Anterior cingulate cortex (tissue), 58 donors: ENCODE results near the gene DOCK6.

Experiments
- DNase-seq, 58 donors: peaks; one replicate each; lab custom pipeline; 2025; lab: John Stamatoyannopoulos, UW

The DOCK6 gene

DNA sequence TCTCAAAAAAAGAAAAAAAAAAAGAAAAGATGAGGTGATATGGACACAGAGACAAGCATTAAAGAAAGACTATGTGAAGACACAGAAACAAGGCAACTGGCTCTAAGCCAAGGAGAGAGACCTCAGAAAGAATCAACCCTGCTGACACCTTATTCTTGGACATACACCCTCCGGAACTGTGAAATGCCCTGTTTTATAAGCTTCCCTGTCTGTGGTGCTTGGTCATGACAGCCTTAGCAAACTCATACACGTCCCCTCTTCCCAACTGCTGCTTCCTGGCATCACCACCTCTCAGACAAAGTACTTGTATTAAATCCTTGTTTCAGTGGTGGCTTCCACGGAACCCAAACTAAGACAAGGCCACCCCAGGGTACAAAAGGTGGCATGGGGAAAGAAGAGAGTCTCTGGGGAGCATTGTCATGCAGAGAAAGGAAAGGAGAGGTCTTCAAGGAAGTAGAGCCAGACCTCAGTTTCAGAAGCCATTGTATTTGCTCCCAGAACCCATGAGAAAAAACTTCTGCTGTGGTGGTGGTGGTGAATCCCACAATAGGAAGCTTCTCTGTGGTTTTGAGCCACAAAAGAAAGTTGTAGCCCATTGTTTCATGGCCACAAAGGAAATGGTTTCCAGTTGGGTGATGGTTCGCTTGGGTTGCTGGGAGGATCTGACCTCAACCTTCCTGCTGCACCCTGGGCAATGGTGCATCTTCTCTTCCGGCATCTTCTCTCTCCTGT is 17.3 kb upstream of the DOCK6 start:
- DNase-seq, result no peak

DNA sequence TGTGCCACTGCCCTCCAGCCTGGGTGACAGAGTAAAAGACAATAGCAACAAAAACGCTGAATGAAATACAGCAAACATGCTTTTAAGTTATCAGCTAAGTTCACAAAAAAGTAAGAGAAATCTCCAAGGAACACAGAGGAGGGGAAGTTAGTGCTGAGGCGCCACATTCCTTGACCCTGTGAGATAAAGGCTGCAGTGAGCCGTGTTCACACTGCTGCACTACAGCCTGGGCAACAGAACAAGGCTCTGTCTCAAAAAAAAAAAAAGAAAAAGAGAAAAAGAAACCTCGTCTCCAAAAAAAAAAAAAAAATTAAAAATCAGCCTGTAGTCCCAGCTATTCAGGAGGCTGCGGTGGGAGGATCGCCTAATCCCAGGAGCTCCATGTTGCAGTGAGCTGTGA is 16.3 kb upstream of the DOCK6 start:
- DNase-seq, result no peak

DNA sequence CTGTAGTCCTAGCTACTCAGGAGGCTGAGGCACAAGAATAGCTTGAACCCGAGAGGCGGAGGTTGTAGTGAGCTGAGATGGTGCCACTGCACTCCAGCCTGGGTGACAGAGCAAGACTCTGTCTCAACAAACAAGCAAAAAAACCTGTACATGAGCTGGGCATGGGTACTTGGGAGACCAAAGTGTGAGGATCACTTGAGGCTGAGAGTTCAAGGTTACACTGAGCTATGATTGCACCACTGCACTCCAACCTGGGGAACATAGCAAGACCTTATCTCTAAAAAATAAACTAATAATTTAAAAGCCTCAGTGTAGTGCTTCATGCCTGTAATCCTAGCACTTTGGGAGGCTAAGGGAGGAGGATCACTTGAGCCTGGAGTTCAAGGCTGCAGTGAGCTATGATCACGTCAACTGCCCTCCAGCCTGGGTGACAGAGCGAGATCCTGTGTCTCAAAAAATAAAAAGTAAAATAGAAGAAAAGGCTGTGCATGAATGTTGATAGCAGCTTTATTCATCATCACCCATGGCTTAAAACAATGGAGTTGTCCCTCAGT is 12.3 kb upstream of the DOCK6 start:
- DNase-seq, result no peak

DNA sequence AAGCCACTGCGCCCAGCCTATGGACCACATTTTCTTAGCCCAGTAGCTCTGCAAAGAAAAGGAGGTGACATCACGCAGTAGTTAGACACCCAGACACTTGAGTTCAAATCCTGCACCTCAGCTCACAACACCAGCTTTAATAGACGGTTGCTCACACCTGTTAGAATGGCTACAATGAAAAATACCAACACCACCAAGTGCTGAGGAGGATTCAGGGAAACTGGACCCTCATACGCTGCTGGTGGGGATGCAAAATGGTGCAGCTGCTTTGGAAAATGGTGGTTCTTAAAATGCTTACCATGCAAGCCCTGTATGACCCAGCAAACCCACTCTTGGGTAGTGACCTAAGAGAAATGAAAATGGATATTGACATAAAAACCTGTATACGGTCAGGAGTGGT is 11.7 kb upstream of the DOCK6 start:
- no peak for DNase-seq

DNA sequence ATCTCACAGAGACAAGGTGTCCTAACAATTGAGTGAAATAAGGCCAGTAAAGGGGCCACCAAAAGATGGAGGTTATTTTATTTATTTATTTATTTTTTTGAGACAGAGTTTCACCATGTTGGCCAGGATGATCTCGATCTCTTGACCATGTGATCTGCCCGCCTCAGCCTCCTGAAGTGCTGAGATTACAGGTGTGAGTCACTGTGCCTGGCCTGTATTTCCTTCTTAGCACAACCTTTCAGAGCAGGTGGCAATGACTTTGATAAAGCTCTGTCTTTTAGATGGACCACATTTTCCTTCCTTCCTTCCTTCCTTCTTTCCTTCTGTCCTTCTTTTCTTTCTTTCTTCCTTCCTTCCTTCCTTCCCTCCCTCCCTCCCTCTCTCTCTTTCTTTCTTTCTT is 11.0 kb upstream of the DOCK6 start:
- DNase-seq, result no peak

DNA sequence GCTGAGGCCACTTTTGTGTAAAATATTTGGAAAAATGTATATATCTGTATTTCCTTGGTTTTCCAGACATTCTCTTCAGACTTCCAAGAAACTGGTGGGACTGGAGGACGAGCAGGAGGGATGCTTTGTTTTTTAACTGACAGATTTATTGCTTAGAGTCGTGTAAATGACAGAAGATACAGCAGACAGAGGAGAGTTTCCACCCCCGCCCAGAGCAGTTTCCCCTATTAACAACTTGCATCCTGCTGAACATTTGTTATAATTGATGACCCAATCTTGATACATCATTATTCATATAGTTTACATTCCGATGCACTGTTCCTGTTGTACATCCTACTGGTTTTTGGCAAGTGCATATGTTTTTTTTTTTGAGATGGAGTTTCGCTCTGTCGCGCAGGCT is 7.1 kb upstream of the DOCK6 start:
- DNase-seq, result no peak

DNA sequence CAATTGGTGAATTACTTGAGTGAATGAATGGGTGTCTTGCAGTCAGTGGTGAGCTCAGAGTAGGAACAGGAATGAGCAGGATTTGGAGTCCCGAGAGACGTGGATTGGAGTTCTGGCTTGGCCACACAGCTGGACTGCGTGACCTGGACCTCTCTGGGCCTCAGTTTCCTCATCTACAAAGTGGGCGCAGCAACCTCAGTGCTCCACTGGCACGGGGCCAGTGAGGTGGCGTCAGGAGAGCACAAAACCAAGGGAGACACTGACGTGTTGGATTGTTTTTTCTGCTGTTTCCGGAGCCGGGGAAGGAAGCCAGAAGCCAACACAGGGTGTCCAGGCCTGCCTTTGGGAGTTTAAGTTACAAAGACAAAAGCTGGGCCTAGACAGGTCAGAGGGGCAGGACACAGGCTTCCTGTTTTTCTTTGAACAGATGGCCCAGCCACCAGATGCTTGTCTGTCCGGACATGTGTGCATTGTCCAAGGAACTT is 6.5 kb upstream of the DOCK6 start:
- DNase-seq, result peak in 8 of 58 donors; percentile 1 to 18 (median 6)

DNA sequence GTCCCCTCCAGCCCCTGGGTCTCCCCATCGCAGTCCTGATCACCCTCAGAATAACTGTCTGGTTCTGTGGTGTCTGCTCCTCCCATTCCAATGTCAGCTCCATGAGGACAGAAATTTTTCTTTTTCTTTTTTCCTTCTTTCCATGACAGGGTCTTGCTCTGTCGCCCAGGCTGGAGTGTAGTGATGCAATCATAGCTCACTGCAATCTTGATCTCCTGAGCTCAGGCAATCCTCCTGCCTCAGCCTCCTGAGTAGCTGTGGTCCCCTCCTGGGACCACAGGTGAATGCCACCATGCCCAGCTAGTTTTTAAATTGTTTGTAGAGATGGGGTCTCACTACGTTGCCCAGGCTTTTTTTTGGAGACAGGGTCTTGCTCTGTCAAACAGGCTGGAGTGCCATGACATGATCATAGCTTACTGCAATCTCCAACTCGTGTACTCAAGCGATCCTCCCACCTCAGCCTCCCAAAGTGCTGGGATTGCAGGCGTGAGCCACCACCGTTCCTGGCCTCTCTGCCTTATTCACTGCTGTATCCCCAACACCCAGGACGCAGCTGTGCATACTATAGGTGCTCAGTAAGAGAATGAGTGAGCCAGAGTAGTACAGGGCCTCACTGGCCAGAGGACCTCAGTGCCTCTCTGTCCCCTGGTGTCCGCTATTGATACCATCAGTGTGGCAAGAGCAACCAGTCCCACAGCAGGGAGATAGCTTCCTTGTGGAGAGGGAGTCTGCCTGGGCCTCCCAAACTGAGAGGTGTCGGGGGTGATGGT is 5.2 kb upstream of the DOCK6 start:
- no peak for DNase-seq

DNA sequence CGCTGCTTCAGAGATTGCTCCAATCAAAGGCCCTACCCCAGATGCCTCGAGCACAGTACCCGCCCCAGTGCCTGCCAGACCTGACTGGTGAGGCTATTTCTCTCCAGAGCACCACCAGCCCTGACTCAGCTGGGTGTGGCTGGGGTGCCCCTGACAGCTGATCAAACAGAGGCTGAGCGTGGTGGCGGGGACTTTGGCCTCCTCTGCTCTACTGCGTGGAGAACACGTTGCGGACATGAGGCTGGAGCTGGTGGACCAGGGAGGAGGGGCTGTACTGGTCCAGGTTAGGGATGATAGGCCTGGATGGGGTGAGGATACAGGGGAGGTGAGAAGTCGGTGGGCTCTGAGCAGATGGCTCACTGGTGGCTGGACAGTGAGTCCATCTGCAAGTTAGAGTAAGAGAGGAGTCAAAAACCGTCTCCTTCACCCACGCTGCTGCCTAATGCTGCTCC is 3.5 kb upstream of the DOCK6 start:
- DNase-seq, result no peak

DNA sequence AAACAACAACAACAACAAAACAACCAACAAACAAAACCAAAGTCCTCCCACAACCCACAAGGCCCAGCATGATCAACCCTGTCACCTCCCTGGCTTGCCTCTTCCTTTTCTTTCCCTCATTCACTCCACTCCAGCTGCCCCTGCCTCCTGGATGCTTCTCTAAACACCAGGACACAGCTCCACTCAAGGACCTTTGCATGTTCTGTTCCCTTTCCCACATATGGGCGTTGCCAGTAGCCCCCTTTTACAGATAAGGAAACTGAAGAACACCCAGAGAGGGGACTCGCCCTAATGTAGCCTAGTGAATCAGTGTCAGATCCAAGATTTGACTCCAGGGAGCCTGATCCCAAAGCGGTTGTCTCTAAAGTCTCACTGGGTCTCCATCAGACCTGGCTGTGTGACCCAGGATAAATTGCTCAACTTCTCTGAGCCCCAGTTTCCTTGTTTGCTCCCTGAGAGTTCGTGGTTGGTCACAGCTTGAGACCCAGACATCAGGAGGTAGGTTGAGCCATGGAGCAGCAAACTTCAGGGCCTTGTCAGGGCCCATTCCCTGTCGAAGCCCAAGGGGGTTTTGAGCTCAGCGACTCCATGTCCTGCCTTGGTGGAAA is 3.0 kb upstream of the DOCK6 start:
- no peak for DNase-seq

DNA sequence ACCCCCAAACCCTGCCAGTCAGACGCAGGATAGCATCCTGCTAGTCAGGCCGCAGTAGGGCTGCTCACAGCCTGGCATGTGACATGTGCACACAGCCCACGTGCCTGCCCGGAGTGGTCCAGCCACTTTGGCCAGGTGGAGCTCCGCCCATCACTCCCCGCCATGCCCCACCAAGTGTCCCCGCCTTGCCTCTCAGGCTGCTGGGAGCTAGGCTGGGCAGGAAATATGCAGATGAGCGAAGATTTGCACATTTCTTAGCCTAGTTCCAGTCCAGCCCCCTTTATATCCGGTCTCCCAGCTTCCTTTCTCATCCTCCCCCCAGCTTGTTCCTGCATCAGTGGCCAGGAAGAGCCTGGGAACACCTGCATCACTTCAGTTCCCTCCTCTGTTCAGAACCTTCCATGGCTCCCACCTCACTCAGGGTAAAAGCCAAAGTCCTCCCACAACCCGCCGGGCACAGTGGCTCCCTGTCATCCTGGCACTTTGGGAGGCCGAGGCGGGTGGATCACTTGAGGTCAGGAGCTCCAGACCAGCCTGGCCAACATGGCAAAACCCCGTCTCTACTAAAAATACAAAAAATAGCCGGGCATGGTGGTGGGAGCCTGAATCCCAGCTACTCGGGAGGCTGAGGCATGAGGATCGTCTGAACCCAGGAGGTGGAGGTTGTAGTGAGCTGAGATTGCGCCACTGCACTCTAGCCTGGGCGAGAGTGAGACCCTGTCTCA is 2.3 kb upstream of the DOCK6 start:
- DNase-seq, result no peak

DNA sequence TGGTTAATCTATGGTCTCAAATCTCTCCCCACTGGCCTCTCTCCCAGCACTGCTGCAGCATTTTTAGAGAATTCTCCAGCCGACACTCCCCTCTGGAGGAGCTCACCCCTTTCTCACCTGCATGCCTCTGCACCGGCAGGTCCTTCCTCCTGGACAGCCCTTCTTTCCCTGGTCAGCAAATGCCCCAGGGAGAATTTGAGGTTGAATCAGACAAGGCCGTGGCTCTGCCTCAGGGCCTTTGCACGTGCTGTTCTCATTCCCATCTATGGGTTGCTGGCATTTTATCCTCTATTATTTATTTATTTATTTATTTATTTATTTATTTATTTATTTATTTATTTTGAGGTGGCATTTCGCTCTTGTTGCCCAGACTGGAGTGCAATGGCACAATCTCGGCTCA is 1.4 kb upstream of the DOCK6 start:
- no peak for DNase-seq

DNA sequence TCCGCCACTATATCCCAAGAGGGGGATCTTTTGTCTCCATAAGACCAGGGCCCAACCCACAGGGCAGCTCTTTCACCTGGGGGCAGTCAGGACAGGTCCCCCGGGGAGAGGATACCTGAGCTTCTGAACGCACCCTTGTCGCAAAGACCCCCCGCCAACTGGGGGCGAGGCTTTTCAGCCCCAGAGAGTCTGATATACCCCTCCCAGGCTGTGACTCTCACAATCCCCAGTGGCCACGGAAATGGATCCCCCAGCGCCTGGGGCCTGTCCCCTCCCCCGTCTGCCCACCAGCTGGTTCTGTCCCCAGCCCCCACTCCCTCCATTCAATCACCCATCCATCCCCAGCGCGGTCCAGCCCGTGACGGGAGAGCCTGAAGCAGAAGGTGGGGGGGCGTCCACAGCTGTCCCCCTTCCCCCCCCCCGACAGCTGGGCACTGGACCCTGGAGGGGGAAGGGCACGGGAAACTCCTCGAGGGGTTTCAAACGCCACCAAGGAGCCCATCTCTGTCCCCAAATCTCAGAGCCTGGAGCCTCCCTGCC is 823 bp downstream of the DOCK6 start:
- no peak for DNase-seq

DNA sequence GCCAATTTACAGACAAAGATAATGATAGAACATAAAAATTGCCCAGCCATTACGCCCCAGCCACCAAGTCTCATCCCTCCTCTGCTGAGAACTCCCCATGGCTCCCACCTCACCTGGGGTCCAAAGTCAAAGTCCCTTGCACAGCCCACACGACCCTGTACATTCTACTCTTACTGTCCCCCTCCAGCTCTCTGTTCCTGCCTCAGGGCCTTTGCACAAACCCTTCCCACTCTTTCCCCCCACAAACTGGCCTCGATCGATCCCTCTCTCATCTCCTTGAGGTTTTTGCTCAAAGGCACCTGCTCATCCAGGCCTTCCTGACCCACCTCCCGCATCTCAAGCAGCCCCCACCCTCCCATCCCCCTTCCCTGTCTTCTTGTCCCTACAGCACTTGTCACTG is 1.3 kb downstream of the DOCK6 start:
- DNase-seq, result no peak

DNA sequence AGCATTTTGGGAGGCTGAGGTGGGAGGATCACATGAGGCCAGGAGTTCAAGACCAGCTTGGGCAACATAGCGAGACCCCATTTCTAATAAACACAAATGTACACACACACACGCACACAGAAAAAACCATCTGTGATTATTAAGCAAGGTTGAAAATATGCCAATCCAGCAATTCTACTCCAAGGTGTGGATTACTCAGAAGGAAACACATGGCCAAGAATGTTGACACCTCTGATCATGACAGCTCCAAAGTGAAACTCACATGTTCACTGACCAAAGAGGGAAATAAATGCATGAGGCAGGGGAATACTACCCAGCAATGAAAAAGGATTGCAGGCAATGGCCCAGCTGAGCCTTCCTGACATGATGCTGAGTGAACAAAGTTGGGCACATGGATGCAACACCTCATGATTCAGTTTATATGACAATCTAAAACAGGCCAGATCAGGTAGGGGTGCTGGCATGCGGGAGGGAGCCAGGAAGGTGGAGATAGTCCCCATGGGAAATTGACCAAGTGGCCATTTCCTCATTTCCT is 4.4 kb downstream of the DOCK6 start:
- DNase-seq, result no peak

DNA sequence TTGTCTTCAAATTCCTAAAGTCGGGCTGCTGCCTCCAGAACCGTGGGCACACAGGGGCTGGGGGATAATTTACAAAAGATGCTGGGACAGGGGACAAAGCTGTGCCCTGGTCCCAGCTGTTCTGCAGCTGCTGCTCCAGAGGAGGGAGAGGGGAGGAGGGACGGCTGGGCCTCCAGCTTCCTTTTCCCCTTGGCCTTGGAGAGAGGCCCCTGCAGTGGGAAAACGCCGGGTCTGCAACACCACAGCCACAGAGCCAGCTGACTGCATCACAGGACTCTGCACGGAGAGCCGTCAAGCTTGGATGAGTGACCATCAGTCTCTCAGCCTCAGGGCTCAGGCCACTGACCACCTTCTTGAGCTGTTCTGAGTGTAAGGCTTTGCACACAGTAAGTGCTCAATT is 6.1 kb downstream of the DOCK6 start:
- no peak for DNase-seq

DNA sequence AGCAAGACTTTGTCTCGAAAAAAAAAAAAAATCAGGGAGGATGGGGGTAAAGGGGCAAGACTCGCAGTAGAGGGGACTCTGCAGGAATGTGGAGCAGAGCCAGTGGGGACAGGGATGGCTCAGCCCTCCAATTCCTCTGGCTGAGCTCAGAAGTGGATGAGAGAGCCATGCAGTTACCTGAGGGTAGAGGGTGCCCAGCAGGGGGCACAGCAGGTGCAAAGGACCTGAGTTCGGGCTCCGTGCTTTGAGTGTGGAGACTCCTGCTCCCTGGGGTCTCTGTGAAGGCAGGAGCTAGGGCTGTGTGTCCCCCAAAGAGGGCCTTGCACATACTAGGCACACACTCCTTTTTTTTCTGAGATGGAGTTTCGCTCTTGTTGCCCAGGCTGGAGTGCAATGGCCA is 7.7 kb downstream of the DOCK6 start:
- no peak for DNase-seq

DNA sequence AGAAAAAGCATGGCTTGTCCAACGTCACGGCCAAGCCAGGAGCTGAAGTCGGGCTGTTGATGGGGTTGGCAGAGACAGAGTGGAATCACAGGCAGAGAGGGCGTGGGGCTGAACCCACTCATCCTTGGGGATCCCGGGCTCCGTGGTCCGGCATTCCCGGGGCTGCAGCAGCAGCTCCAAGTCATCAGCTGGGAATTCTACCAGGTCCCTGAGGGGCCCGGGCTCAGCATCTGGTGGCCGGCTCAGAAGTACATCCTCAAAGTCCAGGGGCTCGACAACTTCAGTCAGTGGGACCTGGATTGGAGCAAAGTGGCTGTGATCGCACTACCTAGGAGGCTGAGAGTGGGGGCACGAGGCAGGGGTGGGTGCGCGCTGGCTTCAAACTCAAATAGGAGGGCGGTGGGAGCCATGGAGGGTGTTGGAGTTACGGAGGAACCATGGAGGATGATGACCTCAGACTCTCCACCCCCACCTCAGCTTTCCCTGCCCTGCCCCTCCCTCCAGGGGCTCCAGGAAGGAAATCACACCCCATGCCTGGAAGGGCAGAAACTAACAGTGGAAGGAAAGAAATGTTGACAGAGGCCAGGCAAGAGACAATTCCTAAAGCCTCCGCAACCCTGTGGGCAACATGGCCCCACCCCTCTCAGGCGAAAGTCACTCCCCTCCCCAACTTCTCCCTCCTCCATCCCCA is 9.5 kb downstream of the DOCK6 start:
- DNase-seq, result no peak

DNA sequence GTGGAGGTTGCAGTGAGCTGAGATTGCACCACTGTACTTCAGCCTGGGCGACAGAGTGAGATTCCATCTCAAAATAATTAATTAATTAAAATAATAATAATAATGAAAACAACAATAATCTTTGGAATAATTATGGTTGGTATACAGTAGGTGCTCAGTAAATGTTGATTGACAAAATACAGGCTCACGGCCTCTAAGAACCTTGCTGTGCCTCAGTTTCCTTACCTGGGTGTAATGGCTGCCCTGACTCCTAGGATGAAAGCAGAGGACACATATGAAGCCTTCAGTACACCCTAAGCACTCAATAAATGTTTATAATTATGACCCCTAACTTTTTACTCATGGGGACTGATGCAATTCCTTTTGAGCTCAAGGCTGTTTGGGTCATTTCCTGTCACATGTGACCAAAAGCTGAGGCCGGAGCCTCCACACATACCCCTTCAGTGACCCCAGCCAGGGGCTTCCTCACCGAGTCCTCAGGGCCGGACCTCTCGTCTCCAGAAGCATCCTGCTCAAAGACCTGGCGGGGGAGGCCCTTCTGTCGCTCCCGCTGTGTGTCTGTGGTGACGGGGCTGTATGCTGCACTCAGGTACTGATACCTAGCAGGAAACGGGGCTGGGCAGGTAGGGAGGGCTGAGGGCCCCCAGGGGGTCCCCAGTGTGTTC is 10.5 kb downstream of the DOCK6 start:
- DNase-seq, result no peak
